HG03196 (cell line): ENCODE data around the gene LSM12.
"Not testable (repeated sequence)": the region's sequence is repeated elsewhere in the genome, so short reads cannot be mapped to it uniquely, and the experiment has no call there.

ENCODE experiments used
- ATAC-seq: cut with Tn5 transposase; IDR thresholded peaks from one replicate; pipeline ENCODE4 v1.9.1; 2021; ENCODE audit not compliant: unreplicated experiment

The LSM12 gene

GRCh38 chr17:44076716-44077594 is 10.5 kb upstream of the LSM12 start:
- no peak for ATAC-seq

GRCh38 chr17:44075598-44076293 is 9.3 kb upstream of the LSM12 start:
- ATAC-seq: no peak

DNA sequence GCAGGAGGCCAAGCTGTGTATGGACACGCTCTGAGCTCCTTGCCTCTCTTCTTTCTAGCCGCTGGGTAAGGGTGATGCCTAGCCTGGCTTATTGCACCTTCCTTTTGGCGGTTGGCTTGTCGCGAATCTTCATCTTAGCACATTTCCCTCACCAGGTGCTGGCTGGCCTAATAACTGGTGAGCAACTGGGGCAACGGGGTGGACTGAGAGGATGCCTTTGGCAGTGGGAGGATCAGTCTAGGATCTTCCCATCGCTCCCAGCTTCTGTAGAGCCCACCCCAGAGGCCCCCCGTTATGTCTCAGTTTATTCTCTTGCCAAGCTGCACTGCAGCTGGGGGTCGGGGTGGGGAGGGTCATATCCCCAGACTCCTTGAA is 8.4 kb upstream of the LSM12 start:
- ATAC-seq: no peak

DNA sequence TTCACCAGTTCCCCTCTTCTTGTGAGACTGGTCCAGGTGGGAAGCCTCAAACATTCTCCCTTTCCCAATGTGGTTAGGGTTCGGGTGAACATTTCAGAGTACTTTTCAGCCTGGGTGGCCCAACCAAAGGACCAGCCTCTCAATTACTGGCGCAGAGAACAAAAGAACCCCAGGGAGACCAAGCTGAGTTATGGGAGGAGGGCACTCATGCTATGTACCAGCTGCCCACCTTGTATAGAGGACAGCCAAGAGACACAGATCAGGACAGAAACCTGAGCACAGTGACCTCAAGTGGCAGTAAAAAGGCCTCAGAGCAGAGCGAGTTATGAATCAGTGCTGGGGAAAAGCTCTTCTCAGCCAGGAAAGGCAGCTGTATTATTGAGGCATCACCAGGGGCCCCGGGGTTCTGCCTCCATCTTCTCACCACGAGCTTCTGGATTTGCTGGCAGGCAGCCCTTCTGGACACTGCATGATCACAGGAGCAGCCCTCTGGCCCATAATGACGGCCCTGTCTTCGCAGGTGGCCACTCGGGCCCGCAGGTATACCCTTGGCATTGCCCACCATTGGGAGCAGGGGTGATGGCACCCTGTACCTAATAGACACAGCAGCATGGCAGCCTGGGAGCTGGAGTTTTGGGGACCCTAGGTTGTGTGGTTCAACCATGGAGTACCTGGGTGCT is 7.9 kb upstream of the LSM12 start:
- no peak for ATAC-seq

GRCh38 chr17:44071772-44072171 is 5.3 kb upstream of the LSM12 start:
- no peak for ATAC-seq

DNA sequence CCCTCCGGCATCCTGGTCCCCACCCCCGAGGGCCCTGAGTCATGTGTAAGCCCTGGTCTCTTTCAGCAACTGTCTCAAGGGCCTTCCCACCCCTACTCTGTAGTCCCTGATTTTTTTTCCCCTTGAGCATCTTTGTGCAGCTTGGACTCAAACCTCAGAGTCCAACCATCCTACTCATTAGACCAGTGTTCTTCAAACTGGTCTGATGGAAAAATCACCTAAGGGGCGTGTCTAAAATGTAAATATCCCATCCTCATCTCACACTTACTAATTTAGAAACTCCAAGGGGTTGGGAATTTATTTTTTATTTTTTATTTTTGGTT is 4.7 kb upstream of the LSM12 start:
- peak; percentile 10 for ATAC-seq

DNA sequence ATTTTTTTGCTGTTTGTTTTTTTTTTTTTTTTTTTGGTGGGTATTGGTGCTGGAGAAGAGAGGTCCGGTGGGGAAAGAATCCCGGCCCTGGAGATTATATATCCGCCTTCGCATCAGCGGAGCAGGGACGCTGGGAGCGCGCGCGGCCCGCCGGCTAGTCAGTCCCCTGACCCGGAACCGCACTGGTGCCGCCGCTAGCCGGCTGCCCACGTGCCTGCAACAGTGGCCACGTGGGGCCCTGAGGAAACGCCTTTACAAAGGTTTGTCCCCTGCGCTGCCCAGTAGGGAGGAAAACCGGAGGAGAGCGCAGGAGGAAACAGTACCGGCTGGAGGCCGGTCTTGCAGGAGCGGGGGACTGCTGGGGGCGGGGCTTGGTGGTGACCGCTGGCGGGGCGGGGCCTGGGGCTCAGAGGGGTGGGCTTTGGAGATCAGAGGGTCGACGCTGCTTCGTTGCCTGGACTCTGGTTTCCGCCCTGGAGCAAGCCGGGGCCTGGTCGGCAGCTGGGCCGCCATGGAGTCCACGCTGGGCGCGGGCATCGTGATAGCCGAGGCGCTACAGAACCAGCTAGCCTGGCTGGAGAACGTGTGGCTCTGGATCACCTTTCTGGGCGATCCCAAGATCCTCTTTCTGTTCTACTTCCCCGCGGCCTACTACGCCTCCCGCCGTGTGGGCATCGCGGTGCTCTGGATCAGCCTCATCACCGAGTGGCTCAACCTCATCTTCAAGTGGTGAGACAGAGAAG is 4.2 kb upstream of the LSM12 start, which contains the start of gene G6PC3:
Gene G6PC3 (plus strand): TSS at position 281 of the 743 bp plus-strand sequence. CDS start 231 bp downstream, at position 512.
- ATAC-seq: peak; percentile 59

DNA sequence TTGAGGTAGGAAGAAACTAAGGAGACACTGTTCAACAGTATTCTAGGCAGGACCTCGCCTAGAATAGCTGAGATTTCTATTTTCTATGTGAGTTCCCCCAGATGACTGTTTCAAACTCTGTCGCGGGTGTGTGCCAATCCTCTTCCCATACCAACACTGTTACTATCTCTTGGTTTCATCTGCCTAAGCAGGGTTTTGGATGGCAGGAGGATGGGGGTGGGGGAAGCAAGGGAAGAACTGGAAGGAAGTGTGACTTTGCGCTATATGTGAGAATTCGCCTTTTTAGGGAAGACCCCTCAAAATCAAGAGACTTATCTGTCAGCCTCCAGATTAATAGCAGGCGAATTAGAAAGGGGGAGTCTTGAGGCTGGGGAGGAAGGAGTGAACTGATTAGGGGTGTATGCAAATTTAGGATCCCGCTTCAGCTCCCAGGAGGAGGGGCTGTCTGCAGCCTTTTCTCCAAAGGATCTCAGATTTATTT is 3.5 kb upstream of the LSM12 start:
- no peak for ATAC-seq

- ATAC-seq: no peak
These were observed 1.1 kb upstream of the LSM12 start for GRCh38 chr17:44067545-44067940.

DNA sequence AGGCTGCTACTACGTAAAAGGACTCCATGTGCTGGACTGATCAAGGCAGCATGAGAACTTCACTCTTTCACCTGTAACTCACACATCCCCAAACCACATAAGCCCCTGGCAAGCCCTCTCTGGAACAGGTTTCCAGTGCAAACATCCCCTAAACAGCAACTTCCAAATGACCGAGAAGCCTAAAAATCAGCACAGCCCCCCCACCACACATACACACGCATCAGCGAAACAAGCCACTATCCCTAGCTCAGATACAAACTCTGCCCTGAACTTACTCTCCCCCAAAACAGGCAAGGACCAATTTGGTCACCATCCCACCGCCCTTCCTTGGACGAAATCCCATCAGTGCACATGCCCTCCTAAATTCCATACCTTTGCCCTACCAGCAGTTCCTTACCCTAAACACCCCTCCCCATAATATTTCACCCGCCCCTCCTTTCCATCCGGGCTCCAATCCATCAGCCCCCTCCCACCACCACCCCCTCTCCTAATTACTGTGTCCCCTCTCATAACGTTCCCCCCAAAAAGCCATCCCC is 735 bp downstream of the LSM12 start:
- no peak for ATAC-seq

DNA sequence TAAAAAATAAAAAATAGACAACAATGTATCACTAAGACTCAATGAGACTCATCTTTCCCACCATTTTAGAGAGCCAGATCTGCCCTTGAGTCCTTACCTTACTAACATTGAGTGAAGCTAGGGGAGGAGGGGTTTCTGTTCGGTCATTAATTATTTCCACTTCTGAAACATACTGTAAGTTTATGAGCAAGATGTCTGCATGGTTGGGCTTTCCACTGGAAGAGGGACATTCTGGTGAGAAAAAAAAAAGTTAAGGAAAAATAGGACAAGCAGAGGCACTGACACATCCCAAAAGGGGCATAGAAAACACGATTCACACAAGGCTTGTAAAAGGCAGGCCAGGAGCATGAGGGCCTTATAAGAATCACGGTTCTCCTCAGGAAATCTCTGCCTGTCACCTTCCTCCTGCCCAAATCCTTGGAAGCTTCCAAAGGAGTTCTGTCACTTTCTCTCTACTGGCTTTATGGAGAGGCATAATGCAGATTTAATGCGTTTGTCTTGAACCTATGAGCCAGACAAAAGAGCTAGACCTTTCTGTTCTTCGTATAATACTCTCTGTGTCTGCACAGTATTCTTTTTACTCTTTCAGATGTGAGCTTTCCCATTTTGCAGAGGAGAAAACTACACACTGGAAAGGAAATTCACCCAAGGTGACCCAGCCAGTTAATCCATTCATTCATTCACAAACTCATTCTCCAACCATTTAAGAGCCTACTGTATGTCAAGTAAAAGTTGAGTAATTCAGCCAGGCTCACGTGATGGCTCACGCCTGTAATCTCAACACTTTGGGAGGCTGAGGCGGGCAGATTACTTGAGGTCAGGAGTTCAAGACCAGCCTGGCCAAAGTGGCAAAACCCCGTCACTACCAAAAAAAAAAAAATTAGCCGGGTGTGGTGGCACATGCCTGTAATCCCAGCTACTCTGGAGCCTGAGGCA is 2.5 kb downstream of the LSM12 start:
- no peak for ATAC-seq

- ATAC-seq: no peak
These were observed 3.6 kb downstream of the LSM12 start for GRCh38 chr17:44062871-44063270.

GRCh38 chr17:44061446-44061845 is 5.0 kb downstream of the LSM12 start:
- no peak for ATAC-seq

GRCh38 chr17:44059101-44059892 is 7.2 kb downstream of the LSM12 start:
- no peak for ATAC-seq

GRCh38 chr17:44053125-44053872 is 13.2 kb downstream of the LSM12 start:
- ATAC-seq: no peak

GRCh38 chr17:44049294-44050060 is 17.0 kb downstream of the LSM12 start:
- no peak for ATAC-seq

- ATAC-seq: not testable (repeated sequence)
These were observed 19.6 kb downstream of the LSM12 start for GRCh38 chr17:44046893-44047292.
